ENCODE results near the gene LSS.

LSS gene

DNA sequence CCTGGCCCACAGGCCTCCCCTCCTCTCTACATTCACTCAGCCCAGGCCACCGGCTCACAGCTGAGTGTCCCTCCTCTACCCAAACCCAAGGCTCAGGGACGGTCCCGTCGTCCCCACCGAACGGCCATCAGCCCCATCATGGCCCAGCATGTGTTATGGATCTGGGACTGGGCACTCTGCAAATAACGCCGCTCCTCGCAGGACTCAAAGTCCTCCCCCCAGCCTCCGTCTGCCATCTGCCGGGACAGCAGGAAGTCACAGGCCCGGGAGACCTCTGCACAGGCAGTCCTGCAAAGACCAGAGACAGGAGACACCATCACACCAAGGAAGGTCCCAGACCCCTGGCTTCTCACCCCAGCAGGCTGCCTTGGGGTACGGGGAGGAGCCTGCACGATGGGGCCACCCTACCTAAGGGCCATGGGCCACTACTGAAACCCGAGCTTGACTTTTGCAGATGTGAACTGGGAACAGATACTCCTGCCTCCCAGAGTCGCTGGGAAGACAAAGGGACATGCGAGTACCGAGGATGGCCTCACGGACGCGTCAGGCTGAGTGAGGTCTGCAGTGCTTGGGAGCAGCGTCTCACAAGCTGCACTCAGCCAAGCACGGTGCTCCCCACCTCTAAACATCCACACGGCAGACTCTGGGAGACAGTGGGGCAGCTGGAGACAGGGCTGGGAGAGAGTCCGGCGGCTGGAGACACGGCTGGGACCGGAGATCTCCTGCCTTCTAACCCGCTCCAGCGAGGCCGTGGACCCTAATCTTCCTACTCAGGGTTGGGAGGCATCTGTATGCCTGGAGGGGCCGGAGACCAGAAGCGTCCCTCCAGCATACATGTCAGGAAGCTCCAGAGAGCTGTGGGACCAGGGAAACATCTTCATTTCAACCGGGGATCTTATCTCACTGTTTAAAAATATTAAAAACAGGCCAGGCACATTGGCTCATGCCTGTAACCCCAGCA is 33.9 kb downstream of the LSS start:
- H2BK12ac ChIP-seq (ENCODE audit: low read length): no peak overlapping the region
- DNase-seq (ENCODE audit: low spot score): no peak
- no peak overlapping the region for H3K27ac ChIP-seq (replicated peaks; ENCODE audit: low read length)
- peaks cover 3 to 4% of the 10 kb centered on the region in 2 donors for H3K9me3 ChIP-seq (replicated peaks in 1 of 2; ENCODE audit: control insufficient read depth in 2 of 2, insufficient read depth in 1 of 2, low read depth in 1 of 2, low read length in 2 of 2)
- H3K9ac ChIP-seq (ENCODE audit: low read depth, low read length, poor library complexity): peak overlapping the region; percentile 16
- H4K8ac ChIP-seq (ENCODE audit: low read depth, low read length): no peak overlapping the region
- H3K4me2 ChIP-seq (ENCODE audit: insufficient read depth, low read length, poor library complexity, severe bottlenecking): no peak overlapping the region
- H3K23ac ChIP-seq (ENCODE audit: low read depth, low read length, poor library complexity): peak overlapping the region; percentile 71
- H3K4me3 ChIP-seq (ENCODE audit: low read length in 2 of 2): no peak overlapping the region
- no peak overlapping the region for H3K4ac ChIP-seq (ENCODE audit: low read length)
- WGBS, 2 donors (ENCODE audit: extremely low coverage in 2 of 2, insufficient read length in 2 of 2, insufficient replicate concordance in 1 of 2): no CpG with 5 or more reads among the region's 34 CpGs
- H3K14ac ChIP-seq (ENCODE audit: low read length): no peak overlapping the region
- no peaks in the 10 kb centered on the region for H3K27me3 ChIP-seq (ENCODE audit: control insufficient read depth in 3 of 3, insufficient read depth in 3 of 3, low read depth in 1 of 3, low read length in 3 of 3)
- H2AFZ ChIP-seq (ENCODE audit: low read length): no peak overlapping the region
- no peak overlapping the region for H2BK5ac ChIP-seq (ENCODE audit: low read length)
- H3K4me1 ChIP-seq (ENCODE audit: control insufficient read depth in 2 of 2, insufficient read depth in 1 of 2, low read depth in 1 of 2, low read length in 2 of 2): peaks cover 14 to 16% of the 10 kb centered on the region in 2 donors
- H3K36me3 ChIP-seq (replicated peaks in 1 of 2; ENCODE audit: control insufficient read depth in 2 of 2, insufficient read depth in 2 of 2, low read length in 2 of 2): peaks cover 64 to 97% of the 10 kb centered on the region in 2 donors
- no peak overlapping the region for H2AK5ac ChIP-seq (ENCODE audit: low read depth, low read length)
- peaks cover 9% of the 10 kb centered on the region for H3K79me1 ChIP-seq (ENCODE audit: low read depth, low read length)
- no peak overlapping the region for H2BK15ac ChIP-seq (ENCODE audit: low read length)
- no peak overlapping the region for H2BK120ac ChIP-seq (ENCODE audit: low read depth, low read length)
- H3K18ac ChIP-seq (ENCODE audit: low read length): peak overlapping the region; percentile 31
- H4K91ac ChIP-seq (ENCODE audit: low read depth, low read length, poor library complexity): no peak overlapping the region

DNA sequence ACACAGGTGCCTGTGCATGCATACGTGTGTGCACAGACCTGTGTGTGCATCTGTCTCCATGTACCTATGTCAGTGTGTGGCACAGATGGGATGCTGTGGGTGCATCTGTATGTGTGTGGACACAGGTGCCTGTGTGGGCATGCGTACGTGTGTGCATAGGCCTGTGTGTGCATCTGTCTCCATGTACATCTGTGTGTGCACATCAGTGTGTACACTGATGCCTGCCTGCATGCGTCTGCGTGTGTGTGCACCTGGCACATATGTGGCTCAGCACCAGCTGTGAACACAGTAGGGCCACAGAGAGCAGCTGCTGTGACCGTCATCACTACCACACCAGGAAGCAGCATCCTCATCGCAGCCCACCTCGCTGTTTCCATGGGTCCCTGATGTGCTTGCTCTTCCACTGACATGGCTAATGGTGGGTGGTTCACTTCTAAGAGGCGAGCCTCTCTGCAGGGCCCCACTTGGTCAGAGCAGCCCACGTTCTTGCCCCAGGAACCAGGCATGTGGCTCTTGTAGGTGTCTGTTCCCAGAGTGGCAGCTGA is 34.7 kb downstream of the LSS start:
- WGBS, 2 donors (ENCODE audit: extremely low coverage in 2 of 2, insufficient read length in 2 of 2, insufficient replicate concordance in 1 of 2): no CpG with 5 or more reads among the region's 10 CpGs
- no peak overlapping the region for H3K4me2 ChIP-seq (ENCODE audit: insufficient read depth, low read length, poor library complexity, severe bottlenecking)
- H3K4ac ChIP-seq (ENCODE audit: low read length): no peak overlapping the region
- DNase-seq (ENCODE audit: low spot score): no peak
- peaks cover 62 to 91% of the 10 kb centered on the region in 2 donors for H3K36me3 ChIP-seq (replicated peaks in 1 of 2; ENCODE audit: control insufficient read depth in 2 of 2, insufficient read depth in 2 of 2, low read length in 2 of 2)
- H3K27me3 ChIP-seq (ENCODE audit: control insufficient read depth in 3 of 3, insufficient read depth in 3 of 3, low read depth in 1 of 3, low read length in 3 of 3): no peaks in the 10 kb centered on the region
- H4K8ac ChIP-seq (ENCODE audit: low read depth, low read length): no peak overlapping the region
- H3K9me3 ChIP-seq (replicated peaks in 1 of 2; ENCODE audit: control insufficient read depth in 2 of 2, insufficient read depth in 1 of 2, low read depth in 1 of 2, low read length in 2 of 2): peaks cover 0 to 3% of the 10 kb centered on the region in 2 donors
- no peak overlapping the region for H2BK12ac ChIP-seq (ENCODE audit: low read length)
- H3K4me1 ChIP-seq (ENCODE audit: control insufficient read depth in 2 of 2, insufficient read depth in 1 of 2, low read depth in 1 of 2, low read length in 2 of 2): peaks cover 21 to 23% of the 10 kb centered on the region in 2 donors
- H3K27ac ChIP-seq (replicated peaks; ENCODE audit: low read length): no peak overlapping the region
- H2BK15ac ChIP-seq (ENCODE audit: low read length): no peak overlapping the region
- H3K79me1 ChIP-seq (ENCODE audit: low read depth, low read length): peaks cover 9% of the 10 kb centered on the region
- no peak overlapping the region for H2BK120ac ChIP-seq (ENCODE audit: low read depth, low read length)
- no peak overlapping the region for H2AK5ac ChIP-seq (ENCODE audit: low read depth, low read length)
- no peak overlapping the region for H3K18ac ChIP-seq (ENCODE audit: low read length)
- no peak overlapping the region for H2AFZ ChIP-seq (ENCODE audit: low read length)
- H3K4me3 ChIP-seq (ENCODE audit: low read length in 2 of 2): peak overlapping the region in 1 of 2 donors; percentile 10
- H2BK5ac ChIP-seq (ENCODE audit: low read length): no peak overlapping the region
- no peak overlapping the region for H3K14ac ChIP-seq (ENCODE audit: low read length)
- H4K91ac ChIP-seq (ENCODE audit: low read depth, low read length, poor library complexity): no peak overlapping the region
- H3K9ac ChIP-seq (ENCODE audit: low read depth, low read length, poor library complexity): no peak overlapping the region
- no peak overlapping the region for H3K23ac ChIP-seq (ENCODE audit: low read depth, low read length, poor library complexity)

DNA sequence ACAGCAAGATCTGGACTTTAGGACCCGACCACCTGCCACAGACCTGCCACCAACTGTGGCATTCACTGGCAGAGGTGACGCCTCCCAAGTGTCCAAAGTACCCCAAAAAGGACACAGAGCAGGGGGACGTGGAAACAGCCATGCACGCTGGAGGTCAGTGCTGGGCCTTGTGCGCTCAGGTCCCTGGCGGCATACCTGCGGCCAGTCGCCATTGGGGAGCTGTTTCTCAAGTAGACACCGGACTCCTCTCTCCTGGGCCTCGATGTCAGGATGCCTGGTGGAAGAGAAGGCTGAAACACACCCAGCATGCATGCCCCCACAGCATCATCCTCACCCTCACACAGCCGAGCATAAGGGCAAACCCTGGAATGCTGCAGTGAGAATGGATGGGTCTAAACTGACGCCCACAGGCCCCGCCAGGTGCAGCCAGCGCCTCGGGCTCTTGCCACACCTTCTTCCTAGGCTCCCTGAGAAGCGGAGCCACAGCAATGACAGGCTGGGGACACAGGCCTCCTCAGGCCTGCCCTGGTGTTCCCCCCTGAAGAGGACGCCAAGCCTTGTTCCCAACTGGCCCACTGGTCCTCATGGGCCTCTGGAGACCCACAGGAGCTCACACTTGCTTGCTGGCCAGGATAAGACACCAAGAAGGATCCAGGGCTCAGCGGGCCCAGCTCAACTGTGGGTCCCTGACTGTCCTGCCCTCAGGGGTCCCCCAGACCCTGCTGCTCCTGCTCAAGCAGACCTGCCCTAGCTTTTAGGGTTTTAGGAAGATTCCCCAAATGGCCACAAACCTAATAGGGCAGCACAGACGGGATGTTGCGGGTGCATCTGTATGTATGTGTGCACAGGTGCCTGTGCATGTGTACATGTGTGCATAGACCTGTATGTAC is 36.6 kb downstream of the LSS start:
- Histone ChIP-seq H3K9me3 (replicated peaks in 1 of 2; ENCODE audit: control insufficient read depth in 2 of 2, insufficient read depth in 1 of 2, low read depth in 1 of 2, low read length in 2 of 2) (peaks cover 0 to 3% of the 10 kb centered on the region in 2 donors), H3K14ac (ENCODE audit: low read length) (no peak overlapping the region), H3K4me2 (ENCODE audit: insufficient read depth, low read length, poor library complexity, severe bottlenecking) (no peak overlapping the region), H3K4me1 (ENCODE audit: control insufficient read depth in 2 of 2, insufficient read depth in 1 of 2, low read depth in 1 of 2, low read length in 2 of 2) (peaks cover 25 to 38% of the 10 kb centered on the region in 2 donors), H2AK5ac (ENCODE audit: low read depth, low read length) (no peak overlapping the region), H3K79me1 (ENCODE audit: low read depth, low read length) (peaks cover 9% of the 10 kb centered on the region), H2AFZ (ENCODE audit: low read length) (no peak overlapping the region), H3K18ac (ENCODE audit: low read length) (no peak overlapping the region), H4K91ac (ENCODE audit: low read depth, low read length, poor library complexity) (no peak overlapping the region), H2BK15ac (ENCODE audit: low read length) (no peak overlapping the region), H2BK120ac (ENCODE audit: low read depth, low read length) (no peak overlapping the region), H3K4ac (ENCODE audit: low read length) (no peak overlapping the region), H3K36me3 (replicated peaks in 1 of 2; ENCODE audit: control insufficient read depth in 2 of 2, insufficient read depth in 2 of 2, low read length in 2 of 2) (peaks cover 59 to 82% of the 10 kb centered on the region in 2 donors), H3K4me3 (ENCODE audit: low read length in 2 of 2) (no peak overlapping the region), H2BK5ac (ENCODE audit: low read length) (peak overlapping the region; percentile 46), H3K23ac (ENCODE audit: low read depth, low read length, poor library complexity) (no peak overlapping the region), H2BK12ac (ENCODE audit: low read length) (no peak overlapping the region), H4K8ac (ENCODE audit: low read depth, low read length) (no peak overlapping the region), H3K27ac (replicated peaks; ENCODE audit: low read length) (no peak overlapping the region), H3K27me3 (ENCODE audit: control insufficient read depth in 3 of 3, insufficient read depth in 3 of 3, low read depth in 1 of 3, low read length in 3 of 3) (no peaks in the 10 kb centered on the region), H3K9ac (ENCODE audit: low read depth, low read length, poor library complexity) (no peak overlapping the region)
- WGBS, 2 donors (ENCODE audit: extremely low coverage in 2 of 2, insufficient read length in 2 of 2, insufficient replicate concordance in 1 of 2): no CpG with 5 or more reads among the region's 20 CpGs
- DNase-seq (ENCODE audit: low spot score): no peak
